HG03135 (cell line): ENCODE measurements around the gene DYRK3.
A peak's percentile ranks its signal among the peaks of the same experiment; 100 is the strongest.

Experiments
- ATAC-seq: cut with Tn5 transposase; IDR thresholded peaks from one replicate; pipeline ENCODE4 v1.9.1; 2021; ENCODE audit warnings: mild to moderate bottlenecking, moderate library complexity; ENCODE audit not compliant: unreplicated experiment

DYRK3 gene

DNA sequence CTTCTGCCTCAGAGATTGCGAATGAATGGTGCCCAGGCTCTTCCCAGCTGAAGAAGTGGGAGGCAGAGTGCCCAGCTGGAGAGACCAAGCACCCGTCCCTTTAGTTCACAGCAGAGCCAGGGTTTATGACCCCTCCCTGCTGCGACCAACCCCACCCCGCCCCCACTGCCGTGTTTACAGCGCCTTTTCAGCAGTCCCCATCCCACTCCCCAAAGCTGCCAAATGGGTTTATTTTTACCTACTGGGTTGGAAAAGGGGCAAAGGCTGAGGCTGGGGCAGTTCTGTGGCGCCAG lies 23.6 kb downstream of the DYRK3 start:
- ATAC-seq = no peak

DNA sequence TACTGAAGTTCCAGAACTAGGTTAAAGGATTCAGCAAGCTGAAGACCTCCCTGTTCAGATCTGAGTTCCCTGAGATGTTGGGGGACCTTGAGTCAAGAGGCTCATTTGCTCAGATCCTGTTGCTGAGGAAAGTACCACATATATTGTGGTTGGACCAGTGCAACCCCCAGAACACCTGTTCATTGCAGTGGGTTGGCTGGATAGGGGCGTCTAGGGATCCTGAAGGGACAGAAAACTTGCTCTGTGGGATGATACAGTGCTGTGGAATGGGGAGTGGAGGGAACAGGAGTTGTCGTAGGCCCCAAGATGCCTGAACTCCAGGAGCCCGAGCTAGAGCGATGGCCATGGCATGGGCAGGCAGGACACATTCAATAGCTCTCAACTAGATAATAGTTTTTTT lies 24.8 kb downstream of the DYRK3 start:
- no peak for ATAC-seq

DNA sequence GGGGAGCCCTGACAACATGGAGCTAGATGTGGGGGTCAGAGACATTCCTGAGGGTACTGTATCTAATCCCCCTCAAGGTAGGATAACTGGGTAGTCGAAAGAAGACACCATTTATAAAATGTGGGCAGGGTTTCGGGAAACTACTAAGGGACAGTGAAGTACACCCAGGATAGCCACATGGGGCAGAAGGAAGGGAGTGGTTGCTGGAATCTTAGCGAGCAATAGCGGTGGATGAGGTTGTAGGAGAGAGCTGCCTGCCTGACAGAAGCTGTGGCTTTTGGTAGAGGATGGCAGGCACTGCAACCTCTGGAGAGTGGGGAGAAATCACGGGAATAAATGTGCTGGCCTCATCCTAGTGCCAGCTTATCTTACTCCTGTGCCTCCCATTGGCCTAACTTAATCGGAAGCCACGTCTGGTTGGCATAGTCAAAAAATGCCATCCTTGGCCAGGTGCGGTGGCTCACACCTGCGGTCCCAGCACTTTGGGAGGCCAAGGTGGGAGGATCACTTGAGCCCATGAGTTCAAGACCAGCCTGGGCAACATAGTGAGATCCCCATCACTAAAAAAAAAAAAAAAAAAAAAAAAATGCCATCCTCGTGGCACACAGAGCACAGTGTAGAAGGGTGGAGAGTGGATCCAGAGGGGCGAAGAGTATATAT lies 26.0 kb downstream of the DYRK3 start:
- ATAC-seq = no peak

DNA sequence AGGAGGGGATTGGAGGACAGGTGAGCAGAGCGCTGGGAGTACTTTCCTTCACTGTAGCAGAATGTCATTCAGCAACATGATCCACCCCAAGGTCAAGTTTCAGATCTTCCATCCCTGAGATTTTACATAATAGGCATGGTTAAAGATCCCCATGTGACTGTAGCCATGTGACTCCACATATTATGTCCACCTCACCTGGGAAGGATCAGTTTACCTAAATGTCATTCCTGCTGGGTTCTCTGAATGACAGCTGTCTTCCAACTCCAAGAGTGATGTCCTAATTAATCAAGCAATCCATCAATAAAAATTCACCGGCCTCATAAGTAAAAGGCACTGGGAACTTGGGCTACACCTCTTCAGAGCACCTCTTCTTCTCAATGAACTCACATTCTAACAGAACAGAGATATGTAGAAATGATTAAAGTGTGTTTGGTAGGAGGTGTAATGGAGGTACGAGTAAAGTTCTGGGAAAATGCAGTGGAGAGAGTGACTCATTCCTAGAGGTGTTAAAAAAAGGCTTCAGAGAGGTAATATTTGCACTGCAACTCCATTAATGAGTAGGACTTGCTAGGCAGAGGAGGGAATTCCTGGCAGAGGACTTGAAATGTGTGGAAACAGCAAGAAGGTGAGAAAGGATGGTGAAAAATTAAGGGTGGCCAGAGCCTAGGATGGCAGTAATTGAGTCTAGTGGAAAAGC lies 27.2 kb downstream of the DYRK3 start:
- no peak for ATAC-seq

DNA sequence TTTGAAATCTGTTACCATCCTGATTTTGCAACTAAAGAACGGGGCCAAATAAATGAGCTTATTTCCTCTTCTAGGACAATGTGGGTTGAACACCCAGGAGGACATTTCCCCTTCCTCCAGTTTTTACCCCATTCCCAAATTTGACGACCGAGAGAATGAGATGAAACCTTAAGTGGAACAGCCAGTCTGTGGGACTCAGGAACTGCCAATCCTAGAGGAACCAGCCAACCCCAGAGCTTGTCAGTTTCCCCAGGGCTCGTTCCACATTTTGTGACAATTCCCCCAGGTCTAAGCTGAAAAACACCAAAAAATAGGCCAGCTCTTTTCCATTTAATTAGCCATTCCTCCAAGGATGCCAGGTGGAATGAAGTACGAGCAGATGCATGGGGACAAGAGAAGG lies 28.0 kb downstream of the DYRK3 start:
- ATAC-seq = no peak

DNA sequence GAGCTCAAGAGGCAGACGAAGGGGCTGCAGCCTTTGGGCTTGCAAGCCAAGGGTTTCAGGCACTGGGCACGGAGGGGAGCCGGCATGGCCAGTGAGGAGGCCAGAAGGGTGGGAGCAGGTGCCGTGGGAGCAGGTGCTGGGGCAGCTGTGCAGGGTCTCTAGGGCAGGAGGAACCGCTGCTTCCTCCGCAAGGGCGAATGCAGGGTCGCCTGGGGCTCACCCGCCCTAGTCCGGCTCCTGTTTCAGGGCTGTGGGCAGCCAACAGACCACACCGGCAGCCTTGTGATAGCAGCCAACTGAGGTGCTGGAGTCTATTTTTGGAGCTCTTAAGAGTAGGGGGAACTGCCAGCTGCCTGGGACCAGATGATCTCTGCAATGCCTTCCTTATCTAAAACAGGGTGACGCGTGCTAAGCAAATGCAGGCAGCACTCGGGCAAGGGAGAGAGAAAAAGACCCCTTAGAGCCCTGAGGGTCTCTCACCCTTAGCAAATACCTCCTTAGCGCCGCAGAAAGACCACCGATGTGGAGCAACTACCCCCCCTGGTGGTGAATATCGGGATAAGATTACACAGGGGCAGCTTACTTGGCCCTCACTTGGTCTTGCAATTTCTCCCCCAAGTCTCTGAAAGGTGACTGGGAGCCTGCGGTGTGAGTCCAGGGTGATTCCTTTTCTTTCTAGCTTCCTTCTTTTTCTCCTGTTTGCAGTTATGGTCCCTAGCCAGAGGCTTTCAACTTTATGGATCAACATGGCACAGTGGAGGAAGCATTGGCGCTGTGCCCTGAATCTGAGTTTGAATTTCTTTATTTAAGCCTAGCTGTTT lies 28.7 kb downstream of the DYRK3 start:
- ATAC-seq = peak; percentile 72

DNA sequence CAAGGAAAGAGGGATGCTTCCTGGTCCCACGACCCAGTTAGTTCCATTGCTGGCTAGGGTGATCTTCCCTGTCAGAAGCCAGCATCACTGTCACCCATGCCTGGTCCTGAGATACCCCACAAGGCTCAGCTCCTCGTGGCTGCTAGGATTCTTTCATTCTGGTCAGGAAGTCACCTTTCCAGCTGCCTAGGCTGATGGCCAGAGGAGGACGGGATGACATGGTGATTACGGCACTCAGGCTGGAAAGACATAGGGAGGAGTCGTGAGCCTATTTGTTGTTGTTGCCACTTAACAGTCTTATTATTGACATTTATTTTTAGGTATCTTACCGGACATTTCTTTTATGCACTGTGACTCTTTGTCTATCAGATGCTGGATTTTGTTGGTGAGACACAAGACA lies 29.4 kb downstream of the DYRK3 start:
- ATAC-seq = peak; percentile 12

DNA sequence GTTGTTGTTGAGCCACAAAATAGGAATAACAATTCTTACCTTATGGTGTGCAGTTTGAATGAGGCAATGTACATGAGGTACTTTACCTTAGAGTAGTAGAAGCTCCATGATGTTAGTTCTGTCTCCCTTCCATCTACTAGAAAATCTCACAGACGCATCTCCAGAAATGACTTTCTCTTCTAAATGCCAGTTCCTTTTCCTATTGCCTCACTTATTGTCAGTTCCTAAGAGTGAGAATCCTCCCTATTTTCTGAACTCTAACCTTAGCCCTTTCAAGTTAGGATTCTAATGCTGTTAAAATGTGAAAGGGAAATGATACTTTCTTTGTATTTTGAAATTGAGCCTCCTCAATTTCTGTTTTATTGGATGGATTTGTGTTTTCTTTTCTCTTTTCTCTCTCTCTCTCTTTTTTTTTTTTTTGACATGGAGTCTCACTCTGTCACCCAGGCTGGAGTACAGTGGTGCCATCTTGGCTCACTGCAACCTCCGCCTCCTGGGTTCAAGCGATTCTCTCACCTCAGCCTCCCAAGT lies 30.8 kb downstream of the DYRK3 start:
- no peak for ATAC-seq

DNA sequence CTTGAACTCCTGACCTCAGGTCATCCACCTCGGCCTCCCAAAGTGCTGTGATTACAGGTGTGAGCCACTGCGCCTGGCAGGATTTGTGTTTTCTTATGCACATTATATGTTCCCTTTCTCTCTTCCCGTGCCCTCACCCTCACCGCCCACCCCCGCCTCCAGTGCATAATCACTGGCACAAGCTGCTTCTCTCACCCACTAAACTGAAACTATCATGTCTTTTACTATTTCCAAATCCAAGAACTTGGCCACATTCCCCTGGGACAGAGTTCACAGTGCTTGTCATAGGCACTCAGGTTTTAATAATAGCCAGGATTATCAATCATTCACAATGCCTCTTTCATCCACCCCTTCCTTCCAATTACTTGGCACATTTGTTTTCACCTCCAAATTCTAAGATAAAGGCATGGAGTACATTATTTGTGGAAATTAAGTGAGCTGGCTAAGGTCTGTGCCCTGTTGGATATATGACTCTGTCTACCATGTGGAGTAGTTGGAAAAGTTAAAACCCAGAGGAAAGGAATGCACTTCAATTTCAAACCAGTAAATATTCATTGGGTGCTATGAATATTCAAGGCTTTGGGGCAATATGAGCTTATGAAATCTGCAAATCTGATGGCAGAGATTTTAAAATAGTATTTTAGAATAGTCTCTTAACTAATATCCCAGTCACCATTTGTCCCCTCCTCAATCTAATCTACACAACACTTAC lies 31.8 kb downstream of the DYRK3 start:
- no peak for ATAC-seq

DNA sequence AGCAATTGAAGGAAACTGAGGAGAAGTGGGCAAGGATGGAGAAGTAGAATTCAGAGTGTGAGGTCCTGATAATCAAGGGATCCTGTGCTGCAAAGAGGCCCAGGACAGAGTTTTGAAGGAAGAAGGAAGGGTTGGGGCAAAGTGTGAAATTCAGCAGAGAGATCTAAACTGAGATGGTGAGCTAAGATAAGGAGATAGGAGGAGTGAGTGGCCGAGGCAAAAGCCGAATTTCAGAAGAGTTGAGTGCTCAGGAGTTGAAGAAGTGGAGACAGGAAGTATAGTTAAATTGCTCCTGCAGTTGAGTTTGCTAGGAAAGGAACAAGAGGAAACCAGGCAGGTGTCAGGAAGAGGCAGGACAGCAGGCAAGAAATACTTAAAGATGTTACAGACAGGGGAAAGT lies 33.0 kb downstream of the DYRK3 start:
- no peak for ATAC-seq

DNA sequence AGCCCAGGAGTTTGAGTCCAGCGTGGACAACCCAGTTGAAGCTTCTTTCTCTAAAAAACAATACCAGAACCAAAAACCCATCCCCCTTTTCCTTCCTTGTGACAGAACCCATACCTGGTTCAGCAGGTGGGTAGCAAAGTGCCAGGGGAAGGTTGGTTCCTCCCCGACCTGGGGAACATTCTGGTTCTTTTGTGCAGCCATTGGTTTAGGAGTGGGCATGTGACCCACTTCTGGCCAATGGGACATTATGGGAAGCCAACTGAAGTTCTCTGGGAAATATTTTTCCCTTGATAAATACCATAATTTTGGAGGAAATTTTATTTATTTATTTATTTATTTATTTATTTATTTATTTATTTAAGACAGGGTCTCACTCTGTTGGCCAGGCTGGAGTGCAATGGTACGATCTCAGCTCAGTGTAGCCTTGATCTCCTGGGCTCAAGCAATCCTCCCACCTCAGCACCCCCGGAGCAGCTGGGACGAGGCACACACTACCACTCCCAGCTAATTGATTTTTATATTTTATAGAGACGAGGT lies 33.6 kb downstream of the DYRK3 start:
- ATAC-seq = no peak

DNA sequence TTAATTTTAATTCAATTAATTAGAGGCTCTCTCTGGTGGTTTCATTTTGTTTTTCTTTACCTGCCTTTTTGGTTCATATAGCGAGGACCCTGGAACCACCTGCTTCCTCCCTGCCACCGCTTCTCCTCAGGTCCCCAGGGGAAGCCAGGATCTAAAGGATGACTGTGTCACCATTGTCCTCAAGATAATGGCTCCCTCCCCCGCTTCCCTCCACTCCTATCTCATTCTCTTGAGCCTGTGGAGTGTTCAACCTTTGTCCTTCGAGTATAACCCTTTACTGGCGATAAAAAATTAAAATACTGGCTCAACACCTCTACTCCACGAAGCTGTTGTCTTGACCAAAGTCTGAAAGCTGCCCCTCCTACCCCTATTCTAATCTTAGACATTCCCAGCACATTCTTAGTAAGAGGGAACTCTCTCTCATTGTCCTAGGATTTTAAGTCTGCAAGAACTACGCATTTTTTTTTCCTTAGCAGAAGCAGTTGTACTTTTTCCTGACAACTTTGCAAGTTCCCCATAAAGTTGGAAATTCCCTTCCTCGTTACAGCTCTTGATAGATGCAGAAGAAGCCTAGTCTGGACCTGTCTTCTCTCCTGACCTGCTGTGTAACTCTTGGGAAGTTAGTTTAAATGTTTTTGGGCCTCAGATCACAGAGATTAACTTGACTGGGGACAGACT lies 36.8 kb downstream of the DYRK3 start:
- no peak for ATAC-seq

DNA sequence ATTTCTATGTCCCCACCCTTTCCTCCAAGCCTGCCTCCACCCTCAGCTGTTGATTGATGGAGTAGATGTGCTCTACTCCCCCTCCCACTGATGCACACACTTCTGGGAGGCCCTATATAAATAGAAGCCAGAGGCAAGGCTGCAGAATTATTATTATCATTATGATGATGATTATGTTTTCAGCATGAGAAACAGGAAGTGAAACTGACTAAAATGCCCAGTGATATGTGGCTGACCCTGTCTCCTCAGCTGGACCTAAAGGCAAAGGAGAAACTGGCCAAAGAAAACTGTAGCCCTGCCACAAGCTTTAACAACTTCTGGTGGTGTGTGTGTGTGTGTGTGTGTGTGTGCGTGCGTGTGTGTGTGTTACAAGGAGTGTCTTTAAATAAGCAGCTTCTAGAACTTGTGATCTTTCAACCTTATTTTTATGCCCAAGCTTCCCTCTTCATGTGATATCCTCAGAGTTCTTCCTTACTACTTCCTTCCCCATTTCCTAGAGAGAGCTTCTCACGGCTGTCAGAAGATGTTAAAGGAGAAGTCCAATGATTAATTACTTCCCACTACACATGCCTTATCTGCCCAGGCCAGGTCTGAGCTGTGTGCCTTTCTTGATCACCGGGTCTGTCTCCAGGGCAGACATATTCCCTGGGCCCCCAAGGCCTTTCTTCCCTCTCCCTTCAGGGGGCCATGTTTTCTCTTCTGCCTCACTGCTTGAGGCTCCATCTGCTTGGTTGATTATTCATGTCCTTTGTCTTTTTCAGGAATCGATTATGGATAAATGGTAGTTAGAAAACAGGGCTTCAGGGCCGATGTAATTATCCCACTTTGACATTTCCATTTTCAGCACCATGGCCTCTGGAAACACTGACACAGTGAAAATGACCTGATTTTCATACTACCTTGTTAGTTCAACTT lies 37.8 kb downstream of the DYRK3 start:
- no peak for ATAC-seq

DNA sequence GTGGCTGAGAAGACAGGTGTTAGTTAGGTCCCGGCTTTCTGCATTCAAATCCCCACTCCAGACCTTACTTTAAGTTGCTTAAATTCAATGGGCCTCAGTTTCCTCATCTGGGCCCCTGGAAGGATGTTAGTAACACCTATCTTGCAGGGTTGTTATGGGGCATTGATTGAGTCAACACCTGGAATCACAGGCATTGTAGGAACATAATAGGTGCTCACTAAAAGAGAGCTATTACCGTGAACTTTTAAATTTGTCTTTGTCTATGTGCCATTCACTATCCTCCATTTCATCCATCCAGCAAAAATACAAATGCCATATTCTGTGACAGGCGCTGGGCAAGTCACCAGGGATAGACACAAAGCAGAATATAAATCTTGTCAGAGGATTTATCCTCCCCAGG lies 38.9 kb downstream of the DYRK3 start:
- no peak for ATAC-seq

DNA sequence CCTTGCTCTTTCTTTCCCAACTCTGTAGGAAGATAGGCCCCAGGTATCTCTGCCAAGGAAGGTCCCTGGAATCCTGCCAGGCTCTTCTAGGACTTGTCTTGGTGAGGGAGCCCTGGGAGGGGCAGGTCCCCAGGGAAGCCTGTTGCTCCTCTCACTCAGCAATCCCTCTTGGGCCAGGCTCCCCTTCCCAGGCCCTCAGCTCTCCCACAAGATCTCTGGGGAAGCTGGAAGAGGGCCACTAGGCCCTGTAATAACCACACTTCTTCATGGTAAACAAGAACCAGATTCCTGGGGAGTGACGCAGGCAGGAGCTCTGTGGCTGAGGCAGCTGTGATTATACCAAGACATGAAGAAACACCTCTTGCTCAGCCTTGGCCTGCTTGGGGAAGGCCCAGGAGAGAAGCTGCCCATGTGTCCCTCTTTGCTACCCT lies 39.4 kb downstream of the DYRK3 start:
- no peak for ATAC-seq

DNA sequence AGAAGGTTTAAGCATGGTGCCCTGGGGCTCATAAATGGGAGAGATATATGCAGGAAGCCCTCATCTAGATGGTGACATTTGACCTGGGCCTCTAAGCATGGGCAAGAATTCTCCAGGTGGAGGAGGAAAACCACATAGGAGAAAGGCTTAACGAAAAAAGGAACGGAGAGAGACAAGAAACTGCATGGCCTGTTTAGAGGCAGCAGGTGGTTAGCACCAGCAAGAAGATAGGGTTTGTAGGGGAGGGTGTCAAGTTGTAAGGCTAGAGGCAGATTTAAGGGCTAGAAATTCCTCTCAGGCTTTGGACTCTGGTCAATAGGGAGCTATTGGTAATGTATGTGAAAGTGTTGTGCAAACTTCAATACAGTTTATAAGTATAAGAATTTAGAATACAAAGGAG lies 41.2 kb downstream of the DYRK3 start:
- ATAC-seq = no peak

DNA sequence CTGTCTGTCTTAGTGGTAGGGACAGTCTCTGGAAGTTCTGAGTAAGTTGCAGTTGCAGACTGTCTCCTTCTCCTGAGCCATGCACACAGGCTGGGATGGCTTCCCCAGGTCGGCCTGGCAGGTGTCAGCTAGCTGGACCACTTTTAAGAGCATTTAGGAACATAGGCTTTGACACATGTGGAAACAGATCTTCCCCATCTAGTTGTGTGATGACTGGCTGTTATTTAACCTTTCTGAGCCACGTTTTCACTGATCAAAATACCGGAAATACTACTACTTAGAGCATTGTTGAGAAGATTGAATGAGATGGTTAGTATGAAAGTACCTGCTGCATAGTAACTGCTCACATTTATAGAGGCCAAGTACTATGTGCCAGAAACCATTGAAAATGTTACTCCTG lies 43.2 kb downstream of the DYRK3 start:
- no peak for ATAC-seq

DNA sequence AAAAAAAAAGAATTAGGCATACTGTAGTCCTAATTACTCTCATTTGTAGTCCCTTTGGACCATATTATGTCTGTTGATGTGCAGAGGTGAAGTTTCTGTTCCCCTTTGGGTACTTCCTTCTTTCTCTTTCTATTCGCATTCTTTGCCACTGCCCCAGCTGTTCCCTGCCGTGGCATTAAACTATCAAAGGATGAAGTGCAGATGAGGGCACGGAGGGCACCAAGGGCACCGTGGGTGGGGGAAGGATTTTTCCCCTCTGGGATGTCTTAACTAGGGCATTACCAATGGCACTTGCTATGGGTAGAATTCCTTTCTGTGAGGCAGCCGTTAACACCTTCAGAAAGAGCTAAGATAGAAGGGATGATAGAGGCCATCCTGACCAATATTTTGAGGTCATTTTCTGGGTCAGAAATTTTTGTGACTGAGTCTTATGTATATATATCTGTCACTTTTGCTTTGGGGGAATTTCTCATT lies 44.4 kb downstream of the DYRK3 start:
- ATAC-seq = peak; percentile 81

DNA sequence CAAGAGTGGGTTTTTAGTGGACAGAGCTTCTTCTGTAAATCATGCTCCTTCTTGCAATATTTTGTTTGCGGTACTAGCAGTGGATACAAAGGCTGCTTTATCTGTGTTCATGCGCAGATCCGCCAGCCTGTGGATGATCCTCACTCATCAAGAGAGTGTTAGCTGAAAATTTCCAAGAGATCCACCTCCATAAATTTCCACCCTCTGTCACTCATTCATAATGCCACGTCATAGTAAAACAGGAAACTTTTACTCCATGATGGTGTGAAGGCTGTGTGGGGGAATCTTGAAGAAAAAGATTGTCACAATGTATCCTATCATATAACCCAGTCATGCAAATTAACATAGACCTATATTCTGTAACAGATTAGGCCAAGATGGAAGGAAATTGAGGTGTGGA lies 44.9 kb downstream of the DYRK3 start:
- no peak for ATAC-seq
